ENCODE results near the gene MBOAT2.

The MBOAT2 gene

GRCh38 chr2:8863331-8863953, 140.0 kb downstream of the MBOAT2 start:
- no peaks in the 10 kb centered on the region for H3K36me3 ChIP-seq (replicated peaks; ENCODE audit: low read depth, low read length)
- TF ChIP-seq EZH2phosphoT487 (IDR thresholded peaks at IDR 0.05; ENCODE audit: low read depth), result no peak
- TF ChIP-seq CTCF (IDR thresholded peaks at IDR 0.05; ENCODE audit: low read depth, low read length), result no peak
- no peaks in the 10 kb centered on the region for H3K79me2 ChIP-seq (ENCODE audit: low read length)
- H3K27me3 ChIP-seq (ENCODE audit: low read depth, low read length), result peaks cover 22% of the 10 kb centered on the region
- no peak overlapping the region for H3K4me3 ChIP-seq (ENCODE audit: low read length)
- H3K27ac ChIP-seq (ENCODE audit: low read length), result no peak overlapping the region
- H3K9ac ChIP-seq (ENCODE audit: low read length), result no peak overlapping the region
- no peaks in the 10 kb centered on the region for H3K4me1 ChIP-seq (ENCODE audit: low read length)
- no peaks in the 10 kb centered on the region for H4K20me1 ChIP-seq (ENCODE audit: insufficient read depth, low read length)
- no peak overlapping the region for H3K4me2 ChIP-seq (ENCODE audit: low read length)
- no peak overlapping the region for H2AFZ ChIP-seq (ENCODE audit: low read depth, low read length)
- H3K9me3 ChIP-seq (ENCODE audit: insufficient read depth, low read length), result no peaks in the 10 kb centered on the region

GRCh38 chr2:8862230-8862629, 141.3 kb downstream of the MBOAT2 start:
- TF ChIP-seq EZH2phosphoT487 (IDR thresholded peaks at IDR 0.05; ENCODE audit: low read depth) (no peak), CTCF (IDR thresholded peaks at IDR 0.05; ENCODE audit: low read depth, low read length) (no peak)
- H3K36me3 ChIP-seq (replicated peaks; ENCODE audit: low read depth, low read length), result no peaks in the 10 kb centered on the region
- H3K27ac ChIP-seq (ENCODE audit: low read length), result no peak overlapping the region

GRCh38 chr2:8861797-8862196, 141.7 kb downstream of the MBOAT2 start:
- TF ChIP-seq CTCF (IDR thresholded peaks at IDR 0.05; ENCODE audit: low read depth, low read length), result no peak
- TF ChIP-seq EZH2phosphoT487 (IDR thresholded peaks at IDR 0.05; ENCODE audit: low read depth), result no peak
- no peak overlapping the region for H3K9ac ChIP-seq (ENCODE audit: low read length)
- H3K4me2 ChIP-seq (ENCODE audit: low read length), result no peak overlapping the region
- peaks cover 22% of the 10 kb centered on the region for H3K27me3 ChIP-seq (ENCODE audit: low read depth, low read length)
- no peaks in the 10 kb centered on the region for H4K20me1 ChIP-seq (ENCODE audit: insufficient read depth, low read length)
- H3K79me2 ChIP-seq (ENCODE audit: low read length), result no peaks in the 10 kb centered on the region
- no peak overlapping the region for H3K4me3 ChIP-seq (ENCODE audit: low read length)
- H3K27ac ChIP-seq (ENCODE audit: low read length), result no peak overlapping the region
- no peaks in the 10 kb centered on the region for H3K9me3 ChIP-seq (ENCODE audit: insufficient read depth, low read length)
- H3K36me3 ChIP-seq (replicated peaks; ENCODE audit: low read depth, low read length), result no peaks in the 10 kb centered on the region
- no peak overlapping the region for H2AFZ ChIP-seq (ENCODE audit: low read depth, low read length)
- no peaks in the 10 kb centered on the region for H3K4me1 ChIP-seq (ENCODE audit: low read length)

More at GRCh38 chr2:8862230-8862629, 141.3 kb downstream of the MBOAT2 start:
- H3K4me1 ChIP-seq (ENCODE audit: low read length), result no peaks in the 10 kb centered on the region
- H3K27me3 ChIP-seq (ENCODE audit: low read depth, low read length), result peaks cover 22% of the 10 kb centered on the region
- H3K4me2 ChIP-seq (ENCODE audit: low read length), result no peak overlapping the region
- no peak overlapping the region for H3K9ac ChIP-seq (ENCODE audit: low read length)
- no peaks in the 10 kb centered on the region for H4K20me1 ChIP-seq (ENCODE audit: insufficient read depth, low read length)
- H3K4me3 ChIP-seq (ENCODE audit: low read length), result no peak overlapping the region
- H3K9me3 ChIP-seq (ENCODE audit: insufficient read depth, low read length), result no peaks in the 10 kb centered on the region
- H3K79me2 ChIP-seq (ENCODE audit: low read length), result no peaks in the 10 kb centered on the region
- no peak overlapping the region for H2AFZ ChIP-seq (ENCODE audit: low read depth, low read length)

GRCh38 chr2:8860239-8860638, 143.2 kb downstream of the MBOAT2 start:
- Histone ChIP-seq H4K20me1 (ENCODE audit: insufficient read depth, low read length) (no peaks in the 10 kb centered on the region), H3K27ac (ENCODE audit: low read length) (no peak overlapping the region), H3K4me2 (ENCODE audit: low read length) (no peak overlapping the region), H3K4me3 (ENCODE audit: low read length) (no peak overlapping the region), H3K4me1 (ENCODE audit: low read length) (no peaks in the 10 kb centered on the region), H3K9ac (ENCODE audit: low read length) (no peak overlapping the region), H2AFZ (ENCODE audit: low read depth, low read length) (no peak overlapping the region), H3K36me3 (replicated peaks; ENCODE audit: low read depth, low read length) (no peaks in the 10 kb centered on the region), H3K27me3 (ENCODE audit: low read depth, low read length) (peaks cover 26% of the 10 kb centered on the region), H3K9me3 (ENCODE audit: insufficient read depth, low read length) (no peaks in the 10 kb centered on the region), H3K79me2 (ENCODE audit: low read length) (no peaks in the 10 kb centered on the region)
- no peak for TF ChIP-seq EZH2phosphoT487 (IDR thresholded peaks at IDR 0.05; ENCODE audit: low read depth)

Measured in OCI-LY3 (cell line).